ENCODE results near the gene AP1AR.

Gene AP1AR

GRCh38 chr4:112225157-112225556 is 6.4 kb upstream of the AP1AR start:
- H4K8ac ChIP-seq (ENCODE audit: low read depth, low read length) = no peak overlapping the region
- no CpG with 5 or more reads among the region's 4 CpGs for WGBS (ENCODE audit: extremely low coverage, insufficient coverage, insufficient read length)

GRCh38 chr4:112230879-112231778 is 458 bp upstream of the AP1AR start:
- Histone ChIP-seq H2BK12ac (ENCODE audit: low read length) (no peak overlapping the region), H2BK120ac (ENCODE audit: insufficient read depth, low read length, poor library complexity) (peak overlapping the region; percentile 30), H3K9ac (ENCODE audit: low read length) (peak overlapping the region; percentile 91), H3K27me3 (ENCODE audit: insufficient read depth, low read length) (no peaks in the 10 kb centered on the region), H3K79me2 (ENCODE audit: control insufficient read depth, insufficient read depth, low read length, poor library complexity) (peaks cover 6% of the 10 kb centered on the region), H3K9me3 (ENCODE audit: insufficient read depth, low read depth, low read length) (no peaks in the 10 kb centered on the region), H3K4me3 (ENCODE audit: low read depth, low read length) (peak overlapping the region; percentile 88), H3K23ac (ENCODE audit: low read length) (no peak overlapping the region), H3K4me2 (ENCODE audit: low read length) (peak overlapping the region; percentile 98), H2BK5ac (ENCODE audit: low read depth, low read length, poor library complexity) (peak overlapping the region; percentile 78), H3K79me1 (ENCODE audit: low read length) (peaks cover 6% of the 10 kb centered on the region), H4K91ac (ENCODE audit: low read depth, low read length) (peak overlapping the region; percentile 58), H3K14ac (ENCODE audit: low read length) (peak overlapping the region; percentile 83), H2AK5ac (ENCODE audit: low read length) (no peak overlapping the region), H4K8ac (ENCODE audit: low read depth, low read length) (peak overlapping the region; percentile 96), H3K27ac (ENCODE audit: low read depth, low read length) (peak overlapping the region; percentile 94), H3K4me1 (ENCODE audit: control insufficient read depth in 1 of 2, insufficient read depth in 2 of 2, low read length in 2 of 2) (no peaks in the 10 kb centered on the region), H2AFZ (ENCODE audit: insufficient read depth, low read length, poor library complexity) (peak overlapping the region; percentile 96), H3K18ac (ENCODE audit: low read length) (peak overlapping the region; percentile 80), H3K4ac (ENCODE audit: low read depth, low read length) (no peak overlapping the region), H4K12ac (ENCODE audit: low read depth, low read length) (peak overlapping the region; percentile 86), H3K36me3 (ENCODE audit: control insufficient read depth in 1 of 2, insufficient read depth in 2 of 2, low read length in 2 of 2) (no peaks in the 10 kb centered on the region)
- DNase-seq = peak; percentile 98 to 99
- no CpG with 5 or more reads among the region's 52 CpGs for WGBS (ENCODE audit: extremely low coverage, insufficient coverage, insufficient read length)

More at GRCh38 chr4:112225157-112225556, 6.4 kb upstream of the AP1AR start:
- H2BK5ac ChIP-seq (ENCODE audit: low read depth, low read length, poor library complexity) = no peak overlapping the region
- H3K4me3 ChIP-seq (ENCODE audit: low read depth, low read length) = no peak overlapping the region
- no peak overlapping the region for H3K27ac ChIP-seq (ENCODE audit: low read depth, low read length)
- H3K36me3 ChIP-seq (ENCODE audit: control insufficient read depth in 1 of 2, insufficient read depth in 2 of 2, low read length in 2 of 2) = no peaks in the 10 kb centered on the region
- no peak overlapping the region for H3K14ac ChIP-seq (ENCODE audit: low read length)
- H4K91ac ChIP-seq (ENCODE audit: low read depth, low read length) = no peak overlapping the region
- no peak overlapping the region for H3K18ac ChIP-seq (ENCODE audit: low read length)
- H3K4ac ChIP-seq (ENCODE audit: low read depth, low read length) = no peak overlapping the region
- H3K9me3 ChIP-seq (ENCODE audit: insufficient read depth, low read depth, low read length) = no peaks in the 10 kb centered on the region
- no peaks in the 10 kb centered on the region for H3K79me1 ChIP-seq (ENCODE audit: low read length)
- no peaks in the 10 kb centered on the region for H3K79me2 ChIP-seq (ENCODE audit: control insufficient read depth, insufficient read depth, low read length, poor library complexity)
- no peaks in the 10 kb centered on the region for H3K27me3 ChIP-seq (ENCODE audit: insufficient read depth, low read length)
- H3K23ac ChIP-seq (ENCODE audit: low read length) = no peak overlapping the region
- H2AFZ ChIP-seq (ENCODE audit: insufficient read depth, low read length, poor library complexity) = no peak overlapping the region
- no peak overlapping the region for H3K9ac ChIP-seq (ENCODE audit: low read length)
- no peak overlapping the region for H4K12ac ChIP-seq (ENCODE audit: low read depth, low read length)
- H2BK12ac ChIP-seq (ENCODE audit: low read length) = no peak overlapping the region
- no peak overlapping the region for H2BK120ac ChIP-seq (ENCODE audit: insufficient read depth, low read length, poor library complexity)
- H3K4me1 ChIP-seq (ENCODE audit: control insufficient read depth in 1 of 2, insufficient read depth in 2 of 2, low read length in 2 of 2) = no peaks in the 10 kb centered on the region
- no peak overlapping the region for H3K4me2 ChIP-seq (ENCODE audit: low read length)
- H2AK5ac ChIP-seq (ENCODE audit: low read length) = no peak overlapping the region
- no peak for DNase-seq

- Histone ChIP-seq H3K79me1 (ENCODE audit: low read length) (peaks cover 6% of the 10 kb centered on the region), H2BK5ac (ENCODE audit: low read depth, low read length, poor library complexity) (no peak overlapping the region), H2AFZ (ENCODE audit: insufficient read depth, low read length, poor library complexity) (no peak overlapping the region), H4K8ac (ENCODE audit: low read depth, low read length) (no peak overlapping the region), H3K27me3 (ENCODE audit: insufficient read depth, low read length) (no peaks in the 10 kb centered on the region), H4K12ac (ENCODE audit: low read depth, low read length) (no peak overlapping the region), H2AK5ac (ENCODE audit: low read length) (no peak overlapping the region), H3K9me3 (ENCODE audit: insufficient read depth, low read depth, low read length) (no peaks in the 10 kb centered on the region), H3K14ac (ENCODE audit: low read length) (no peak overlapping the region), H3K9ac (ENCODE audit: low read length) (no peak overlapping the region), H2BK120ac (ENCODE audit: insufficient read depth, low read length, poor library complexity) (no peak overlapping the region), H3K18ac (ENCODE audit: low read length) (no peak overlapping the region), H3K23ac (ENCODE audit: low read length) (no peak overlapping the region), H3K4ac (ENCODE audit: low read depth, low read length) (no peak overlapping the region), H3K4me3 (ENCODE audit: low read depth, low read length) (no peak overlapping the region), H3K36me3 (ENCODE audit: control insufficient read depth in 1 of 2, insufficient read depth in 2 of 2, low read length in 2 of 2) (no peaks in the 10 kb centered on the region), H3K4me1 (ENCODE audit: control insufficient read depth in 1 of 2, insufficient read depth in 2 of 2, low read length in 2 of 2) (no peaks in the 10 kb centered on the region), H2BK12ac (ENCODE audit: low read length) (no peak overlapping the region), H3K79me2 (ENCODE audit: control insufficient read depth, insufficient read depth, low read length, poor library complexity) (peaks cover 6% of the 10 kb centered on the region), H3K27ac (ENCODE audit: low read depth, low read length) (no peak overlapping the region), H3K4me2 (ENCODE audit: low read length) (no peak overlapping the region), H4K91ac (ENCODE audit: low read depth, low read length) (no peak overlapping the region)
- DNase-seq = peak; percentile 63 to 84
- WGBS (ENCODE audit: extremely low coverage, insufficient coverage, insufficient read length) = no CpG with 5 or more reads among the region's 3 CpGs
Observed at GRCh38 chr4:112234952-112235609, 3.5 kb downstream of the AP1AR start.

- Histone ChIP-seq H3K79me2 (ENCODE audit: control insufficient read depth, insufficient read depth, low read length, poor library complexity) (peaks cover 6% of the 10 kb centered on the region), H3K36me3 (ENCODE audit: control insufficient read depth in 1 of 2, insufficient read depth in 2 of 2, low read length in 2 of 2) (no peaks in the 10 kb centered on the region), H2BK120ac (ENCODE audit: insufficient read depth, low read length, poor library complexity) (no peak overlapping the region), H4K91ac (ENCODE audit: low read depth, low read length) (no peak overlapping the region), H3K9me3 (ENCODE audit: insufficient read depth, low read depth, low read length) (no peaks in the 10 kb centered on the region), H2BK5ac (ENCODE audit: low read depth, low read length, poor library complexity) (no peak overlapping the region), H3K4me2 (ENCODE audit: low read length) (no peak overlapping the region), H3K27ac (ENCODE audit: low read depth, low read length) (no peak overlapping the region), H3K14ac (ENCODE audit: low read length) (no peak overlapping the region), H3K79me1 (ENCODE audit: low read length) (peaks cover 6% of the 10 kb centered on the region), H3K4me3 (ENCODE audit: low read depth, low read length) (no peak overlapping the region), H2AK5ac (ENCODE audit: low read length) (no peak overlapping the region), H3K18ac (ENCODE audit: low read length) (no peak overlapping the region), H2AFZ (ENCODE audit: insufficient read depth, low read length, poor library complexity) (no peak overlapping the region), H2BK12ac (ENCODE audit: low read length) (no peak overlapping the region), H4K12ac (ENCODE audit: low read depth, low read length) (no peak overlapping the region), H3K27me3 (ENCODE audit: insufficient read depth, low read length) (no peaks in the 10 kb centered on the region), H3K4ac (ENCODE audit: low read depth, low read length) (no peak overlapping the region), H3K23ac (ENCODE audit: low read length) (no peak overlapping the region), H3K9ac (ENCODE audit: low read length) (no peak overlapping the region), H4K8ac (ENCODE audit: low read depth, low read length) (no peak overlapping the region), H3K4me1 (ENCODE audit: control insufficient read depth in 1 of 2, insufficient read depth in 2 of 2, low read length in 2 of 2) (no peaks in the 10 kb centered on the region)
- WGBS (ENCODE audit: extremely low coverage, insufficient coverage, insufficient read length) = no CpG with 5 or more reads among the region's 2 CpGs
- DNase-seq = no peak
Observed at GRCh38 chr4:112236040-112236439, 4.5 kb downstream of the AP1AR start.
